Testis (tissue), 2 donors: ENCODE measurements around the gene MARK1.

Experiments used
- CTCF ChIP-seq, 3 experiments: fragments of 450-650 bp in 2 of 3; fragments of 200-600 bp in 1 of 3; sonication (generic) in 1 of 3; IDR thresholded peaks; one replicate each; pipeline ENCODE4 v1.5.1; 2016 to 2019; ENCODE audit warnings: antibody characterized with exemption in 3 of 3, mild to moderate bottlenecking in 2 of 3, moderate library complexity in 1 of 3
- POLR2A ChIP-seq: fragments of 450-650 bp; IDR thresholded peaks from one replicate; pipeline ENCODE4 v1.6.1; 2017; ENCODE audit warnings: antibody characterized with exemption, mild to moderate bottlenecking, moderate library complexity

- TF ChIP-seq CTCF (IDR thresholded peaks at IDR 0.05) (no peak), POLR2A (no peak)
These were observed 169.4 kb downstream of the MARK1 start for GRCh38 chr1:220697326-220697725.
